SK-N-SH treated with all-trans-retinoic acid at 6 μM for 48 hours (cell line): ENCODE data around the gene DDIT3.

Source experiments
- ATAC-seq: fragments of 200-7000 bp; cut with Tn5 transposase; 3 replicates; pipeline ENCODE4 v1.9.1; 2020; ENCODE audit warnings: mild to moderate bottlenecking, moderate library complexity
- CREB5 ChIP-seq: fragments of 250-450 bp; sonication (Bioruptor Pico); IDR thresholded peaks from 2 replicates; pipeline ENCODE4 v1.5.1; 2020; ENCODE audit warnings: low read depth, mild to moderate bottlenecking, moderate library complexity
- CSDC2 ChIP-seq: fragments of 250-450 bp; sonication (Bioruptor Pico); IDR thresholded peaks from 2 replicates; pipeline ENCODE4 v1.5.0; 2020; ENCODE audit warnings: mild to moderate bottlenecking, moderate library complexity
- CSRNP3 ChIP-seq: fragments of 250-450 bp; sonication (Bioruptor Pico); IDR thresholded peaks from 2 replicates; pipeline ENCODE4 v1.5.1; 2021; ENCODE audit warnings: mild to moderate bottlenecking, moderate library complexity
- GLIS3 ChIP-seq: fragments of 250-450 bp; sonication (Bioruptor Pico); IDR thresholded peaks from 2 replicates; pipeline ENCODE4 v1.5.0; 2020; ENCODE audit warnings: mild to moderate bottlenecking, moderate library complexity
- ISL1 ChIP-seq: fragments of 250-450 bp; sonication (Bioruptor Pico); IDR thresholded peaks from 2 replicates; pipeline ENCODE4 v2.1.2; 2022; ENCODE audit warnings: mild to moderate bottlenecking, moderate library complexity
- OSR1 ChIP-seq: fragments of 250-450 bp; sonication (Bioruptor Pico); IDR thresholded peaks from 2 replicates; pipeline ENCODE4 v1.8.0; 2022; ENCODE audit warnings: moderate library complexity, mild to moderate bottlenecking, inconsistent platforms
- PATZ1 ChIP-seq: fragments of 250-450 bp; sonication (Bioruptor Pico); IDR thresholded peaks from 2 replicates; pipeline ENCODE4 v1.8.0; 2020; ENCODE audit warnings: mild to moderate bottlenecking, moderate library complexity, borderline replicate concordance
- POU6F1 ChIP-seq: fragments of 250-450 bp; sonication (Bioruptor Pico); IDR thresholded peaks from 2 replicates; pipeline ENCODE4 v1.8.0; 2021; ENCODE audit warnings: low read depth, mild to moderate bottlenecking, moderate library complexity, borderline replicate concordance
- PPARA ChIP-seq: fragments of 250-450 bp; sonication (Bioruptor Pico); IDR thresholded peaks from 2 replicates; pipeline ENCODE4 v1.5.0; 2020; ENCODE audit warnings: mild to moderate bottlenecking, borderline replicate concordance
- SNAI2 ChIP-seq: fragments of 250-450 bp; sonication (Bioruptor Pico); IDR thresholded peaks from 2 replicates; pipeline ENCODE4 v1.5.0; 2020; ENCODE audit warnings: mild to moderate bottlenecking, moderate library complexity
- TOX ChIP-seq: fragments of 250-450 bp; sonication (Bioruptor Pico); IDR thresholded peaks from 2 replicates; pipeline ENCODE4 v1.8.0; 2021; ENCODE audit warnings: mild to moderate bottlenecking, moderate library complexity, borderline replicate concordance
- TSHZ2 ChIP-seq: fragments of 250-450 bp; sonication (Bioruptor Pico); IDR thresholded peaks from 2 replicates; pipeline ENCODE4 v1.5.0; 2020; ENCODE audit warnings: mild to moderate bottlenecking, moderate library complexity
- ZC3H10 ChIP-seq: fragments of 250-450 bp; sonication (Bioruptor Pico); IDR thresholded peaks from 2 replicates; pipeline ENCODE4 v1.5.1; 2021; ENCODE audit warnings: mild to moderate bottlenecking, moderate library complexity
- ZFP3 ChIP-seq: fragments of 250-450 bp; sonication (Bioruptor Pico); IDR thresholded peaks from 2 replicates; pipeline ENCODE4 v1.5.0; 2020; ENCODE audit warnings: mild to moderate bottlenecking, moderate library complexity
- ZFP30 ChIP-seq: fragments of 450-650 bp; formaldehyde crosslinking; IDR thresholded peaks from 2 replicates; pipeline ENCODE4 v1.5.0; 2022; ENCODE audit warnings: mild to moderate bottlenecking, moderate library complexity
- ZNF565 ChIP-seq: fragments of 450-650 bp; formaldehyde crosslinking; conservative IDR thresholded peaks from 2 replicates; pipeline ENCODE4 v1.5.0; 2020; ENCODE audit warnings: low read depth, mild to moderate bottlenecking, moderate library complexity
- ZNF70 ChIP-seq: fragments of 450-650 bp; formaldehyde crosslinking; IDR thresholded peaks from 2 replicates; pipeline ENCODE4 v1.5.0; 2020; ENCODE audit warnings: mild to moderate bottlenecking, moderate library complexity
- ZNF8 ChIP-seq: fragments of 450-650 bp; formaldehyde crosslinking; IDR thresholded peaks from 2 replicates; pipeline ENCODE4 v1.5.0; 2020; ENCODE audit warnings: mild to moderate bottlenecking, moderate library complexity

The DDIT3 gene

GRCh38 chr12:57487055-57487596, 33.2 kb downstream of the DDIT3 start:
- TF ChIP-seq CREB5 (CRISPR knock-in tag) (no peak), TSHZ2 (CRISPR knock-in tag) (no peak), ZNF565 (no peak), ZFP30 (CRISPR knock-in tag) (no peak), ZFP3 (CRISPR knock-in tag) (no peak)
- ATAC-seq, result no peak

- ATAC-seq, result no peak
- no peak for TF ChIP-seq POU6F1 (CRISPR knock-in tag)
- no peak for TF ChIP-seq OSR1 (CRISPR knock-in tag)
- TF ChIP-seq CSDC2 (CRISPR knock-in tag), result no peak
- no peak for TF ChIP-seq GLIS3 (CRISPR knock-in tag)
- TF ChIP-seq SNAI2 (CRISPR knock-in tag), result no peak
- no peak for TF ChIP-seq TSHZ2 (CRISPR knock-in tag)
- no peak for TF ChIP-seq ZFP3 (CRISPR knock-in tag)
- TF ChIP-seq CSRNP3, result no peak
- TF ChIP-seq ZNF565, result no peak
- no peak for TF ChIP-seq ZC3H10 (CRISPR knock-in tag)
- TF ChIP-seq TOX (CRISPR knock-in tag), result no peak
- TF ChIP-seq PPARA (CRISPR knock-in tag), result no peak
- no peak for TF ChIP-seq ZNF8 (CRISPR knock-in tag)
- no peak for TF ChIP-seq PATZ1 (CRISPR knock-in tag)
- no peak for TF ChIP-seq ZNF70 (CRISPR knock-in tag)
Measured at GRCh38 chr12:57485695-57486094, 34.6 kb downstream of the DDIT3 start.

- ATAC-seq, result peak; percentile 45
- TF ChIP-seq CSRNP3, result no peak
- TF ChIP-seq CSDC2 (CRISPR knock-in tag), result no peak
- no peak for TF ChIP-seq ZFP3 (CRISPR knock-in tag)
- TF ChIP-seq ISL1 (CRISPR knock-in tag), result no peak
- no peak for TF ChIP-seq GLIS3 (CRISPR knock-in tag)
- no peak for TF ChIP-seq CREB5 (CRISPR knock-in tag)
- TF ChIP-seq ZC3H10 (CRISPR knock-in tag), result no peak
- no peak for TF ChIP-seq ZNF565
- TF ChIP-seq SNAI2 (CRISPR knock-in tag), result no peak
- TF ChIP-seq POU6F1 (CRISPR knock-in tag), result no peak
- no peak for TF ChIP-seq PPARA (CRISPR knock-in tag)
- TF ChIP-seq ZNF70 (CRISPR knock-in tag), result no peak
Measured at GRCh38 chr12:57483466-57483865, 36.8 kb downstream of the DDIT3 start.
